Osteocyte (in vitro differentiated cells): ENCODE measurements around the gene LIPK. TPM values are rescaled to one million over a fixed set of nuclear protein-coding genes. Genes with fewer than 3 reads are reported as not detected.

ENCODE experiments used
- DNase-seq: peaks from one replicate; pipeline ENCODE4 v3.0.0; 2021; ENCODE audit warnings: mixed read lengths; ENCODE audit not compliant: unreplicated experiment; ENCODE audit errors: extremely low spot score
- H3K27ac Mint-ChIP-seq: one replicate; pipeline ENCODE4 v1.8.0; 2021; ENCODE audit warnings: mild to moderate bottlenecking, mixed read lengths; ENCODE audit not compliant: unreplicated experiment
- H3K27me3 Mint-ChIP-seq: one replicate; pipeline ENCODE4 v1.8.0; 2021; ENCODE audit warnings: mixed read lengths; ENCODE audit not compliant: unreplicated experiment
- H3K36me3 Mint-ChIP-seq: one replicate; pipeline ENCODE4 v1.8.0; 2021; ENCODE audit warnings: mixed read lengths; ENCODE audit not compliant: unreplicated experiment
- H3K4me1 Mint-ChIP-seq: one replicate; pipeline ENCODE4 v1.8.0; 2021; ENCODE audit warnings: mixed read lengths; ENCODE audit not compliant: unreplicated experiment
- H3K4me3 Mint-ChIP-seq: one replicate; pipeline ENCODE4 v1.8.0; 2021; ENCODE audit warnings: mild to moderate bottlenecking, moderate library complexity, mixed read lengths; ENCODE audit not compliant: unreplicated experiment
- H3K9me3 Mint-ChIP-seq: one replicate; pipeline ENCODE4 v1.8.0; 2021; ENCODE audit warnings: mixed read lengths; ENCODE audit not compliant: unreplicated experiment
- CTCF ChIP-seq: fragments of 200-600 bp; sonication (generic); IDR thresholded peaks from 2 replicates; pipeline ENCODE4 v1.5.0; 2021; ENCODE audit warnings: antibody characterized with exemption, mild to moderate bottlenecking, moderate library complexity
- total RNA-seq: library from RNA; stranded (reverse); gene quantifications from 2 replicates; pipeline ENCODE4 v1.2.1, GENCODE V29; 2021

LIPK gene
- total RNA-seq, 1 donor from 2014 or later = not detected

GRCh38 chr10:88676283-88677060, 29.6 kb upstream of the LIPK start:
- no peak for TF ChIP-seq CTCF
- H3K4me3 Mint-ChIP-seq = no peak overlapping the region
- H3K4me1 Mint-ChIP-seq = peaks cover 4% of the 10 kb centered on the region
- no peak overlapping the region for H3K27ac Mint-ChIP-seq
- no peaks in the 10 kb centered on the region for H3K27me3 Mint-ChIP-seq
- H3K9me3 Mint-ChIP-seq = no peaks in the 10 kb centered on the region
- H3K36me3 Mint-ChIP-seq = no peaks in the 10 kb centered on the region
- no peak for DNase-seq

- Mint-ChIP-seq H3K27me3 (no peaks in the 10 kb centered on the region), H3K36me3 (no peaks in the 10 kb centered on the region), H3K4me3 (no peak overlapping the region), H3K27ac (no peak overlapping the region), H3K4me1 (no peaks in the 10 kb centered on the region), H3K9me3 (no peaks in the 10 kb centered on the region)
- DNase-seq = no peak
- TF ChIP-seq CTCF = no peak
These were observed 25.1 kb upstream of the LIPK start for GRCh38 chr10:88680958-88681357.

- no peak for TF ChIP-seq CTCF
- no peaks in the 10 kb centered on the region for H3K36me3 Mint-ChIP-seq
- DNase-seq = no peak
- H3K9me3 Mint-ChIP-seq = no peaks in the 10 kb centered on the region
- H3K27ac Mint-ChIP-seq = no peak overlapping the region
- H3K4me3 Mint-ChIP-seq = no peak overlapping the region
- no peaks in the 10 kb centered on the region for H3K4me1 Mint-ChIP-seq
- H3K27me3 Mint-ChIP-seq = no peaks in the 10 kb centered on the region
These were observed 23.6 kb upstream of the LIPK start for GRCh38 chr10:88682491-88682890.

GRCh38 chr10:88687853-88688467, 18.1 kb upstream of the LIPK start:
- Mint-ChIP-seq H3K4me3 (no peak overlapping the region), H3K36me3 (no peaks in the 10 kb centered on the region), H3K27me3 (no peaks in the 10 kb centered on the region), H3K27ac (no peak overlapping the region), H3K9me3 (peaks cover 10% of the 10 kb centered on the region), H3K4me1 (peaks cover 5% of the 10 kb centered on the region)
- no peak for DNase-seq
- peak; percentile 85 for TF ChIP-seq CTCF

- no peaks in the 10 kb centered on the region for H3K36me3 Mint-ChIP-seq
- no peak overlapping the region for H3K27ac Mint-ChIP-seq
- peaks cover 5% of the 10 kb centered on the region for H3K4me1 Mint-ChIP-seq
- no peaks in the 10 kb centered on the region for H3K27me3 Mint-ChIP-seq
- no peak for TF ChIP-seq CTCF
- H3K9me3 Mint-ChIP-seq = peaks cover 10% of the 10 kb centered on the region
- H3K4me3 Mint-ChIP-seq = no peak overlapping the region
- DNase-seq = no peak
These were observed 16.7 kb upstream of the LIPK start for GRCh38 chr10:88689366-88689765.
